Measurements from ENCODE around the gene NPY1R. TPM values are rescaled to one million over a fixed set of nuclear protein-coding genes. Genes with fewer than 3 reads are reported as not detected.

NPY1R gene
- total and polyA plus RNA-seq, 4 donors, result 0.07 to 1.7 (median 1.1) TPM

- H3K36me3 ChIP-seq (ENCODE audit: control insufficient read depth in 4 of 4, insufficient read depth in 4 of 4, low read length in 4 of 4), result no peaks in the 10 kb centered on the region
- no peak overlapping the region for H3K9ac ChIP-seq (ENCODE audit: insufficient read depth in 1 of 2, low read length in 2 of 2)
- peaks cover 0 to 9% (median 3%) of the 10 kb centered on the region in 4 donors for H3K9me3 ChIP-seq (ENCODE audit: control insufficient read depth in 4 of 4, insufficient read depth in 3 of 4, low read length in 3 of 4)
- no peak overlapping the region for H3K4me3 ChIP-seq
- ATAC-seq (ENCODE audit: insufficient read depth, low FRiP score) (no peak), DNase-seq (no peak)
- WGBS, 2 donors, result 0 to 97% methylated on average over 1 of the region's 1 CpG
- H3K4me1 ChIP-seq (ENCODE audit: control insufficient read depth in 5 of 5, insufficient read depth in 5 of 5, low read length in 5 of 5), result no peaks in the 10 kb centered on the region
- H3K27me3 ChIP-seq (ENCODE audit: control insufficient read depth in 3 of 3, insufficient read depth in 3 of 3, low read length in 2 of 3), result no peaks in the 10 kb centered on the region
- no peak overlapping the region for H3K27ac ChIP-seq (ENCODE audit: low read depth in 1 of 2, low read length in 1 of 2)
- TF ChIP-seq, protein P1, sequence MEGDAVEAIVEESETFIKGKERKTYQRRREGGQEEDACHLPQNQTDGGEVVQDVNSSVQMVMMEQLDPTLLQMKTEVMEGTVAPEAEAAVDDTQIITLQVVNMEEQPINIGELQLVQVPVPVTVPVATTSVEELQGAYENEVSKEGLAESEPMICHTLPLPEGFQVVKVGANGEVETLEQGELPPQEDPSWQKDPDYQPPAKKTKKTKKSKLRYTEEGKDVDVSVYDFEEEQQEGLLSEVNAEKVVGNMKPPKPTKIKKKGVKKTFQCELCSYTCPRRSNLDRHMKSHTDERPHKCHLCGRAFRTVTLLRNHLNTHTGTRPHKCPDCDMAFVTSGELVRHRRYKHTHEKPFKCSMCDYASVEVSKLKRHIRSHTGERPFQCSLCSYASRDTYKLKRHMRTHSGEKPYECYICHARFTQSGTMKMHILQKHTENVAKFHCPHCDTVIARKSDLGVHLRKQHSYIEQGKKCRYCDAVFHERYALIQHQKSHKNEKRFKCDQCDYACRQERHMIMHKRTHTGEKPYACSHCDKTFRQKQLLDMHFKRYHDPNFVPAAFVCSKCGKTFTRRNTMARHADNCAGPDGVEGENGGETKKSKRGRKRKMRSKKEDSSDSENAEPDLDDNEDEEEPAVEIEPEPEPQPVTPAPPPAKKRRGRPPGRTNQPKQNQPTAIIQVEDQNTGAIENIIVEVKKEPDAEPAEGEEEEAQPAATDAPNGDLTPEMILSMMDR (IDR thresholded peaks at IDR 0.05; ENCODE audit: control extremely low read depth, extremely low read depth), result no peak
Observed at GRCh38 chr4:163317110-163317509, 15.3 kb downstream of the NPY1R start.

- Histone ChIP-seq H3K9ac (ENCODE audit: insufficient read depth in 1 of 2, low read length in 2 of 2) (no peak overlapping the region), H3K4me1 (ENCODE audit: control insufficient read depth in 5 of 5, insufficient read depth in 5 of 5, low read length in 5 of 5) (no peaks in the 10 kb centered on the region), H3K36me3 (ENCODE audit: control insufficient read depth in 4 of 4, insufficient read depth in 4 of 4, low read length in 4 of 4) (no peaks in the 10 kb centered on the region), H3K27me3 (ENCODE audit: control insufficient read depth in 3 of 3, insufficient read depth in 3 of 3, low read length in 2 of 3) (no peaks in the 10 kb centered on the region), H3K9me3 (ENCODE audit: control insufficient read depth in 4 of 4, insufficient read depth in 3 of 4, low read length in 3 of 4) (no peaks in the 10 kb centered on the region), H3K4me3 (no peak overlapping the region), H3K27ac (ENCODE audit: low read depth in 1 of 2, low read length in 1 of 2) (no peak overlapping the region)
- no peak for ATAC-seq (ENCODE audit: insufficient read depth, low FRiP score)
- WGBS, 2 donors, result 72 to 75% methylated on average over 1 of the region's 1 CpG
- TF ChIP-seq, protein P1 (IDR thresholded peaks at IDR 0.05; ENCODE audit: control extremely low read depth, extremely low read depth), result no peak
- no peak for DNase-seq
Observed at GRCh38 chr4:163309466-163309865, 22.9 kb downstream of the NPY1R start.

DNA sequence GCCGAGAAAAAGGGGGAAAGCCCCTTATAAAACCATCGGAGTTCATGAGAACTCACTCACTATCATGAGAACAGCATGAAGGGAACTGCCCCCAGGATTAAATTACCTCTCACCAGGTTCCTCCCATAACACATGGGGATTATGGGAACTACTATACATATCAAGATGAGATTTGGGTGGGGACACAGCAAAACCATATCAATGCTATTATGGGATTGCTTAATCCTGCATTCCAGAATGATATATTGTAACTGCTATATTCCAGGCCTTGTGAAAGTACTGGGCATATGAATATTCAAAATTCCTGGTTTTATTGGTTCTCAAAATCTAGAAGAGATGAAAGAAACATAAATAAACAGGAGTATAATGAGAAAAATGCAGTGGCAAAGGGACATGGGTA, 29.3 kb downstream of the NPY1R start:
- H3K4me3 ChIP-seq, result no peak overlapping the region
- WGBS, 2 donors, result 94 to 97% methylated on average over 2 of the region's 2 CpGs
- no peak overlapping the region for H3K9ac ChIP-seq (ENCODE audit: insufficient read depth in 1 of 2, low read length in 2 of 2)
- no peaks in the 10 kb centered on the region for H3K36me3 ChIP-seq (ENCODE audit: control insufficient read depth in 4 of 4, insufficient read depth in 4 of 4, low read length in 4 of 4)
- no peaks in the 10 kb centered on the region for H3K27me3 ChIP-seq (ENCODE audit: control insufficient read depth in 3 of 3, insufficient read depth in 3 of 3, low read length in 2 of 3)
- H3K9me3 ChIP-seq (ENCODE audit: control insufficient read depth in 4 of 4, insufficient read depth in 3 of 4, low read length in 3 of 4), result no peaks in the 10 kb centered on the region
- DNase-seq (no peak), ATAC-seq (ENCODE audit: insufficient read depth, low FRiP score) (no peak)
- H3K27ac ChIP-seq (ENCODE audit: low read depth in 1 of 2, low read length in 1 of 2), result no peak overlapping the region
- no peaks in the 10 kb centered on the region for H3K4me1 ChIP-seq (ENCODE audit: control insufficient read depth in 5 of 5, insufficient read depth in 5 of 5, low read length in 5 of 5)
- TF ChIP-seq, protein P1 (IDR thresholded peaks at IDR 0.05; ENCODE audit: control extremely low read depth, extremely low read depth), result no peak

- Histone ChIP-seq H3K9me3 (ENCODE audit: control insufficient read depth in 4 of 4, insufficient read depth in 3 of 4, low read length in 3 of 4) (no peaks in the 10 kb centered on the region), H3K27ac (ENCODE audit: low read depth in 1 of 2, low read length in 1 of 2) (no peak overlapping the region), H3K9ac (ENCODE audit: insufficient read depth in 1 of 2, low read length in 2 of 2) (no peak overlapping the region), H3K36me3 (ENCODE audit: control insufficient read depth in 4 of 4, insufficient read depth in 4 of 4, low read length in 4 of 4) (no peaks in the 10 kb centered on the region), H3K4me1 (ENCODE audit: control insufficient read depth in 5 of 5, insufficient read depth in 5 of 5, low read length in 5 of 5) (no peaks in the 10 kb centered on the region), H3K4me3 (no peak overlapping the region), H3K27me3 (ENCODE audit: control insufficient read depth in 3 of 3, insufficient read depth in 3 of 3, low read length in 2 of 3) (no peaks in the 10 kb centered on the region)
- WGBS, 2 donors, result 74 to 85% methylated on average over 3 of the region's 3 CpGs
- ATAC-seq (ENCODE audit: insufficient read depth, low FRiP score), result no peak
- no peak for DNase-seq
- TF ChIP-seq, protein P1 (IDR thresholded peaks at IDR 0.05; ENCODE audit: control extremely low read depth, extremely low read depth), result no peak
Observed at GRCh38 chr4:163300445-163300844, 32.0 kb downstream of the NPY1R start.

All from lung (tissue), 12 donors.